K562 (cell line): Measurements from ENCODE around the gene SMIM23. TPM values are rescaled to one million over a fixed set of nuclear protein-coding genes. Genes with fewer than 3 reads are reported as not detected.

Experiments
- ATAC-seq: fragments of 200-7000 bp; cut with Tn5 transposase; 3 replicates; pipeline ENCODE4 v1.9.1; 2020; ENCODE audit warnings: moderate library complexity
- BruUV-seq: library from RNA; stranded (reverse); fragments of 400-500 nt; replicated peaks from 2 replicates; lab custom pipeline; 2021; lab: Mats Ljungman, UMichigan
- CTCF ChIA-PET: fragments of 300-600 bp; formaldehyde crosslinking; extraction: SDS; loops from one replicate; lab custom pipeline; 2021; ENCODE audit warnings: low intra/inter-chr PET ratio; lab: Yijun Ruan, JAX
- POLR2A ChIA-PET: fragments of 300-600, 350-650 bp; sonication (Branson Sonifier 250); formaldehyde crosslinking; extraction: SDS; loops from one replicate; lab custom pipeline; 2021; ENCODE audit warnings: antibody characterized with exemption, inconsistent platforms; lab: Yijun Ruan, JAX
- DNase-seq, 4 experiments: peaks; one replicate each; pipeline versions ENCODE4 v3.0.0 to v3.0.0-alpha.2; 2011 to 2018; ENCODE audit warnings: low spot score in 3 of 4, mixed read lengths in 3 of 4; ENCODE audit errors: extremely low read depth in 1 of 4
- FAIRE-seq: peaks from 2 replicates; lab custom pipeline; 2011; peaks lifted over from hg19 to GRCh38; lab: Jason Lieb, UNC
- H2AFZ ChIP-seq: 2 replicates; pipeline ENCODE4 v1.6.0; 2011; ENCODE audit warnings: low read depth, low read length, control low read depth, inconsistent platforms
- H3K27ac ChIP-seq: fragments of 200-600 bp; 3 replicates; pipeline ENCODE4 v1.8.0; 2011; ENCODE audit warnings: low read depth, mild to moderate bottlenecking, control low read depth, inconsistent platforms, low read length, moderate library complexity, mixed read lengths; ENCODE audit errors: extremely low read depth
- H3K27me3 ChIP-seq, 2 experiments: fragments of 300-600 bp in 1 of 2; 2 replicates in 1 of 2; 3 replicates in 1 of 2; pipeline versions ENCODE4 v1.6.0 to v1.8.0; 2011; ENCODE audit warnings: inconsistent platforms in 2 of 2, low read length in 2 of 2, mild to moderate bottlenecking in 1 of 2, mixed read lengths in 1 of 2, moderate library complexity in 1 of 2; ENCODE audit not compliant: control insufficient read depth in 2 of 2, insufficient read depth in 2 of 2
- H3K36me3 ChIP-seq: fragments of 300-600 bp; 3 replicates; pipeline ENCODE4 v1.8.0; 2011; ENCODE audit warnings: mild to moderate bottlenecking, low read length, inconsistent platforms; ENCODE audit not compliant: control insufficient read depth, insufficient read depth
- H3K4me1 ChIP-seq, 2 experiments: fragments of 200-600 bp in 1 of 2; replicated peaks in 1 of 2; 2 replicates in 1 of 2; 3 replicates in 1 of 2; pipeline versions ENCODE4 v1.5.1 to v1.8.0; 2011; ENCODE audit warnings: inconsistent platforms in 2 of 2, low read length in 2 of 2, mild to moderate bottlenecking in 1 of 2, mixed read lengths in 1 of 2, moderate library complexity in 1 of 2; ENCODE audit not compliant: control insufficient read depth in 2 of 2, insufficient read depth in 2 of 2
- H3K4me2 ChIP-seq: 2 replicates; pipeline ENCODE4 v1.6.1; 2011; ENCODE audit warnings: low read length, control low read depth, inconsistent platforms, mixed read lengths; ENCODE audit not compliant: insufficient read depth
- H3K4me3 ChIP-seq: fragments of 200-600 bp; sonication (generic), shearing (Covaris generic); 2 replicates; pipeline ENCODE4 v1.5.1; 2016; ENCODE audit warnings: control low read depth, inconsistent platforms
- H3K79me2 ChIP-seq: fragments of 200-600 bp; 3 replicates; pipeline ENCODE4 v1.8.0; 2011; ENCODE audit warnings: low read length, inconsistent platforms; ENCODE audit not compliant: control insufficient read depth, insufficient read depth
- H3K9ac ChIP-seq, 2 experiments: 2 replicates each; pipeline versions ENCODE4 v1.6.0 to v1.6.1; 2011; ENCODE audit warnings: low read depth in 2 of 2, low read length in 2 of 2, control low read depth in 1 of 2, inconsistent platforms in 1 of 2, mild to moderate bottlenecking in 1 of 2, mixed read lengths in 1 of 2; ENCODE audit not compliant: insufficient read depth in 1 of 2
- H3K9me1 ChIP-seq: one replicate; pipeline ENCODE4 v1.6.0; 2011; ENCODE audit warnings: inconsistent platforms, mild to moderate bottlenecking, low read length, moderate library complexity; ENCODE audit not compliant: control insufficient read depth, insufficient read depth
- H3K9me3 ChIP-seq: replicated peaks from 2 replicates; pipeline ENCODE4 v1.5.1; 2011; ENCODE audit warnings: low read depth, low read length, inconsistent platforms; ENCODE audit not compliant: control insufficient read depth, insufficient read depth
- H4K20me1 ChIP-seq: replicated peaks from 2 replicates; pipeline ENCODE4 v1.6.1; 2011; ENCODE audit warnings: low read length, inconsistent platforms, mixed read lengths; ENCODE audit not compliant: control insufficient read depth, insufficient read depth
- DNMT1 ChIP-seq: fragments of 450-650 bp; IDR thresholded peaks from 2 replicates; pipeline ENCODE4 v1.6.1; 2016; ENCODE audit warnings: antibody characterized with exemption, mild to moderate bottlenecking
- FOXJ3 ChIP-seq: sonication (generic); formaldehyde crosslinking; IDR thresholded peaks from 2 replicates; pipeline ENCODE4 v1.4.0; 2020; ENCODE audit warnings: mild to moderate bottlenecking, missing genetic modification reagents
- KDM2B ChIP-seq: fragments of 250-450 bp; sonication (Bioruptor Pico); IDR thresholded peaks from 2 replicates; pipeline ENCODE4 v1.8.0; 2021; ENCODE audit warnings: mild to moderate bottlenecking, moderate library complexity
- NFIC ChIP-seq: fragments of 450-650 bp; IDR thresholded peaks from 2 replicates; pipeline ENCODE4 v1.6.1; 2017; ENCODE audit warnings: mild to moderate bottlenecking, inconsistent platforms
- PHB ChIP-seq: fragments of 250-450 bp; sonication (Bioruptor Pico); IDR thresholded peaks from 2 replicates; pipeline ENCODE4 v1.5.0; 2021
- SAFB2 ChIP-seq: fragments of 200-400 bp; formaldehyde crosslinking; IDR thresholded peaks from 2 replicates; pipeline ENCODE4 v1.6.1; 2018; ENCODE audit warnings: borderline replicate concordance, low read length, low read depth, moderate library complexity; ENCODE audit not compliant: severe bottlenecking
- SRSF1 ChIP-seq: fragments of 200-400 bp; formaldehyde crosslinking; IDR thresholded peaks from 2 replicates; pipeline ENCODE4 v1.6.1; 2017; ENCODE audit warnings: mild to moderate bottlenecking, low read depth, low read length, moderate library complexity
- USF2 ChIP-seq: sonication (generic); formaldehyde crosslinking; IDR thresholded peaks from 2 replicates; pipeline ENCODE4 v1.5.0; 2020; ENCODE audit warnings: missing genetic modification reagents
- XRCC3 ChIP-seq: fragments of 450-650 bp; IDR thresholded peaks from 2 replicates; pipeline ENCODE4 v1.6.1; 2017; ENCODE audit warnings: mild to moderate bottlenecking, moderate library complexity
- ZNF263 ChIP-seq: sonication (generic); formaldehyde crosslinking; IDR thresholded peaks from 2 replicates; pipeline ENCODE4 v1.8.0; 2022; ENCODE audit warnings: mild to moderate bottlenecking, missing genetic modification reagents, borderline replicate concordance
- WGBS: fragments of 100-300 bp; shearing (Covaris generic); methylation state at CpG from one replicate; pipeline ENCODE4 v1.1.6; 2016; ENCODE audit warnings: low coverage, mixed read lengths; ENCODE audit not compliant: insufficient coverage; ENCODE audit errors: missing lambda C conversion rate; 5-methylcytosine and 5-hydroxymethylcytosine counted together
- in situ Hi-C: fragments of 300-500 bp; cut with MboI; formaldehyde crosslinking; loops from 4 replicates; pipeline ENCODE4 v1.15.0; 2018; ENCODE audit warnings: inconsistent platforms, mixed read lengths
- intact Hi-C: fragments of 100-400 bp; cut with micrococcal nuclease; formaldehyde crosslinking; loops from 2 replicates; pipeline ENCODE4 v1.14.2; 2022
- polyA plus RNA-seq, 8 experiments: library from polyadenylated mRNA; depleted of rRNA in 4 of 8; stranded (reverse) in 5 of 8; unstranded in 3 of 8; fragments of >200 nt; fragmentation: Nextera tagmentation in 2 of 8; fragmentation: Illumina TruSeq in 1 of 8; extraction: Ambion mirVana in 2 of 8; extraction: Trizol in 1 of 8; gene quantifications; 2 replicates each; pipeline versions ENCODE4 v1.2.1 to v1.2.3, GENCODE V29; 2011 to 2014; ENCODE audit warnings: inconsistent platforms in 1 of 8, missing spikeins in 1 of 8
- total RNA-seq, 7 experiments: library from RNA; depleted of rRNA in 6 of 7; stranded (reverse); fragments of >200 nt in 6 of 7; fragmentation: Illumina TruSeq in 2 of 7; extraction: Trizol in 2 of 7; gene quantifications; 2 replicates each; pipeline versions ENCODE4 v1.2.1 to v1.2.3, GENCODE V29; 2011 to 2021; ENCODE audit warnings: low replicate concordance in 1 of 7
- TF ChIP-seq, protein P1 (sequence below): fragments of 250-450 bp; sonication (Bioruptor Pico); IDR thresholded peaks from 2 replicates; pipeline ENCODE4 v1.9.0; 2021; ENCODE audit warnings: mild to moderate bottlenecking, inconsistent platforms
- TF ChIP-seq, protein P2 (sequence below): sonication (generic); formaldehyde crosslinking; IDR thresholded peaks from 2 replicates; pipeline ENCODE4 v1.8.1; 2023; ENCODE audit warnings: mild to moderate bottlenecking, missing genetic modification reagents

Gene SMIM23
- total and polyA plus RNA-seq, 9 of the 15 experiments (the other 6 are each of a cell fraction or from before 2014, with no cell fraction given), result not detected

- CTCF ChIA-PET, result no interaction called here
- BruUV-seq, result no TSS peak
These were observed 12.5 kb upstream of the SMIM23 start for GRCh38 chr5:171773106-171773505.

More at GRCh38 chr5:171773106-171773505, 12.5 kb upstream of the SMIM23 start:
- no peak for TF ChIP-seq FOXJ3 (CRISPR knock-in tag)
- TF ChIP-seq, protein P1, sequence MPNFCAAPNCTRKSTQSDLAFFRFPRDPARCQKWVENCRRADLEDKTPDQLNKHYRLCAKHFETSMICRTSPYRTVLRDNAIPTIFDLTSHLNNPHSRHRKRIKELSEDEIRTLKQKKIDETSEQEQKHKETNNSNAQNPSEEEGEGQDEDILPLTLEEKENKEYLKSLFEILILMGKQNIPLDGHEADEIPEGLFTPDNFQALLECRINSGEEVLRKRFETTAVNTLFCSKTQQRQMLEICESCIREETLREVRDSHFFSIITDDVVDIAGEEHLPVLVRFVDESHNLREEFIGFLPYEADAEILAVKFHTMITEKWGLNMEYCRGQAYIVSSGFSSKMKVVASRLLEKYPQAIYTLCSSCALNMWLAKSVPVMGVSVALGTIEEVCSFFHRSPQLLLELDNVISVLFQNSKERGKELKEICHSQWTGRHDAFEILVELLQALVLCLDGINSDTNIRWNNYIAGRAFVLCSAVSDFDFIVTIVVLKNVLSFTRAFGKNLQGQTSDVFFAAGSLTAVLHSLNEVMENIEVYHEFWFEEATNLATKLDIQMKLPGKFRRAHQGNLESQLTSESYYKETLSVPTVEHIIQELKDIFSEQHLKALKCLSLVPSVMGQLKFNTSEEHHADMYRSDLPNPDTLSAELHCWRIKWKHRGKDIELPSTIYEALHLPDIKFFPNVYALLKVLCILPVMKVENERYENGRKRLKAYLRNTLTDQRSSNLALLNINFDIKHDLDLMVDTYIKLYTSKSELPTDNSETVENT (CRISPR knock-in tag), result no peak
- no peak for TF ChIP-seq SRSF1
- no peak for TF ChIP-seq XRCC3
- no peak for TF ChIP-seq DNMT1
- no peak for TF ChIP-seq ZNF263 (CRISPR knock-in tag)
- TF ChIP-seq, protein P2, sequence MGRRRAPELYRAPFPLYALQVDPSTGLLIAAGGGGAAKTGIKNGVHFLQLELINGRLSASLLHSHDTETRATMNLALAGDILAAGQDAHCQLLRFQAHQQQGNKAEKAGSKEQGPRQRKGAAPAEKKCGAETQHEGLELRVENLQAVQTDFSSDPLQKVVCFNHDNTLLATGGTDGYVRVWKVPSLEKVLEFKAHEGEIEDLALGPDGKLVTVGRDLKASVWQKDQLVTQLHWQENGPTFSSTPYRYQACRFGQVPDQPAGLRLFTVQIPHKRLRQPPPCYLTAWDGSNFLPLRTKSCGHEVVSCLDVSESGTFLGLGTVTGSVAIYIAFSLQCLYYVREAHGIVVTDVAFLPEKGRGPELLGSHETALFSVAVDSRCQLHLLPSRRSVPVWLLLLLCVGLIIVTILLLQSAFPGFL, result no peak
- TF ChIP-seq NFIC, result no peak
- TF ChIP-seq USF2, result no peak
- TF ChIP-seq KDM2B (CRISPR knock-in tag), result no peak
- TF ChIP-seq SAFB2, result no peak
- TF ChIP-seq PHB (CRISPR knock-in tag), result no peak
- no peak overlapping the region for H3K9ac ChIP-seq
- FAIRE-seq (no peak), DNase-seq (no peak), ATAC-seq (no peak)
- H4K20me1 ChIP-seq, result no peaks in the 10 kb centered on the region
- H3K36me3 ChIP-seq, result no peaks in the 10 kb centered on the region
- no peaks in the 10 kb centered on the region for H3K79me2 ChIP-seq
- no peak overlapping the region for H3K27ac ChIP-seq
- no peak overlapping the region for H2AFZ ChIP-seq
- POLR2A ChIA-PET, result interaction anchor here (0.6 kb wide), 1 partner anchor 58 kb away, joined by 3 read pairs; no protein-coding TSS in a partner anchor
- no peaks in the 10 kb centered on the region for H3K9me1 ChIP-seq
- no peaks in the 10 kb centered on the region for H3K9me3 ChIP-seq
- intact Hi-C loops (loop anchor here (10.0 kb wide), 1 partner anchor 272 kb away; no protein-coding TSS in a partner anchor), in situ Hi-C loops (no loop called here)
- H3K4me3 ChIP-seq, result no peak overlapping the region
- H3K4me1 ChIP-seq, result no peaks in the 10 kb centered on the region
- peaks cover 18 to 51% of the 10 kb centered on the region in 2 experiments; a peak in 3 of 5 replicates for H3K27me3 ChIP-seq
- H3K4me2 ChIP-seq, result no peak overlapping the region
- 0% methylated on average over 8 of the region's 8 CpGs for WGBS
